Natural killer cell (primary cell): Measurements from ENCODE around the gene P4HB. TPM values are rescaled to one million over a fixed set of nuclear protein-coding genes. Genes with fewer than 3 reads are reported as not detected.

Experiments used
- ATAC-seq, 3 donors: fragments of 150-1000 bp in 2 of 3; fragments of 200-7000 bp in 1 of 3; cut with Tn5 transposase; 1 replicate in 1 of 3; 2 replicates in 2 of 3; pipeline ENCODE4 v1.10.0; 2021; ENCODE audit warnings: mild to moderate bottlenecking in 2 of 3, moderate library complexity in 2 of 3
- DNase-seq, 2 donors: peaks; one replicate each; pipeline versions ENCODE4 v3.0.0 to v3.0.0-alpha.2; 2013 to 2021; ENCODE audit warnings: mixed read lengths in 1 of 2
- H3K27ac ChIP-seq: one replicate; pipeline ENCODE4 v1.5.1; 2013; ENCODE audit warnings: mild to moderate bottlenecking, low read length
- H3K27me3 ChIP-seq: one replicate; pipeline ENCODE4 v1.6.1; 2013; ENCODE audit warnings: low read length; ENCODE audit not compliant: control insufficient read depth, insufficient read depth
- H3K36me3 ChIP-seq: one replicate; pipeline ENCODE4 v1.6.1; 2013; ENCODE audit warnings: low read length; ENCODE audit not compliant: control insufficient read depth, insufficient read depth
- H3K4me1 ChIP-seq: one replicate; pipeline ENCODE4 v1.6.1; 2013; ENCODE audit warnings: low read length; ENCODE audit not compliant: control insufficient read depth, insufficient read depth
- H3K4me3 ChIP-seq: one replicate; pipeline ENCODE4 v1.5.1; 2013; ENCODE audit warnings: low read length
- H3K9me3 ChIP-seq: one replicate; pipeline ENCODE4 v1.6.1; 2013; ENCODE audit warnings: low read length; ENCODE audit not compliant: control insufficient read depth, insufficient read depth
- H3K27ac Mint-ChIP-seq, 2 donors: one replicate each; pipeline ENCODE4 v1.8.0; 2022; ENCODE audit warnings: mild to moderate bottlenecking in 2 of 2, mixed read lengths in 2 of 2, moderate library complexity in 1 of 2
- H3K27me3 Mint-ChIP-seq, 2 donors: one replicate each; pipeline ENCODE4 v1.8.0; 2022; ENCODE audit warnings: low read depth in 2 of 2, mixed read lengths in 2 of 2
- H3K36me3 Mint-ChIP-seq: one replicate; pipeline ENCODE4 v1.8.0; 2022; ENCODE audit warnings: mixed read lengths
- H3K4me1 Mint-ChIP-seq, 2 donors: one replicate each; pipeline ENCODE4 v1.8.0; 2022; ENCODE audit warnings: mixed read lengths in 2 of 2
- H3K4me3 Mint-ChIP-seq: one replicate; pipeline ENCODE4 v1.8.0; 2022; ENCODE audit warnings: mild to moderate bottlenecking, moderate library complexity, mixed read lengths
- H3K9me3 Mint-ChIP-seq, 2 donors: one replicate each; pipeline ENCODE4 v1.8.0; 2022; ENCODE audit warnings: mixed read lengths in 2 of 2
- WGBS: methylation state at CpG from one replicate; pipeline ENCODE4 v1.1.7; 2013; ENCODE audit warnings: missing lambda C conversion rate; ENCODE audit not compliant: insufficient coverage; 5-methylcytosine and 5-hydroxymethylcytosine counted together
- intact Hi-C: fragments of 100-400 bp; cut with micrococcal nuclease; formaldehyde crosslinking; loops from one replicate; pipeline ENCODE4 v1.14.2; 2022
- total RNA-seq, 4 donors: library from RNA; stranded (reverse); fragments of 120-200 nt in 1 of 4; gene quantifications; one replicate each; pipeline versions ENCODE4 v1.2.3 to v1.2.4, GENCODE V29; 2013 to 2022
- TF ChIP-seq, protein P1 (sequence below): fragments of 200-600 bp; IDR thresholded peaks from one replicate; pipeline ENCODE4 v1.8.0; 2022; ENCODE audit warnings: antibody characterized with exemption

Gene P4HB
- total RNA-seq, 3 donors from 2014 or later (not counting 1 experiment from before 2014, with no cell fraction given), result 334 to 468 (median 386) TPM

DNA sequence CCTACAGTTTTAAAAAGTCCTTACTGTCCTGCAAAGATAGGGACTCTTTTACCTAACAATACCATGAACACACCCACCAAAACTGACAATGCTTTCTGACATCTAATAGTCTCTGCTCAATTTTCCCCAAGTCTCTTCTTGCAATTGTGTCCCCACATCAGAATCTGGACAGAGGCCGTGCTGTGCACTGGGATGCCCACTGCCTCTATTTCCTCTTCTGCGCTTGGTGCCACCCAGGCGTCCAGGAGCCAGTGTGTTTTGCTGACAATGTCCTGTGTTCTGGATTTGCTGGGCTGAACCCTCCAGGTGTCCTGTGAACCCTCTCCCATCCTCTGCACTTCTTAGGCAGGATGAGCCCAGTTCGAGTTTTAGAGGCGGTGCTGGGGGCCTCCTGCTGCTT lies 17.2 kb upstream of the P4HB start:
- TF ChIP-seq, protein P1, sequence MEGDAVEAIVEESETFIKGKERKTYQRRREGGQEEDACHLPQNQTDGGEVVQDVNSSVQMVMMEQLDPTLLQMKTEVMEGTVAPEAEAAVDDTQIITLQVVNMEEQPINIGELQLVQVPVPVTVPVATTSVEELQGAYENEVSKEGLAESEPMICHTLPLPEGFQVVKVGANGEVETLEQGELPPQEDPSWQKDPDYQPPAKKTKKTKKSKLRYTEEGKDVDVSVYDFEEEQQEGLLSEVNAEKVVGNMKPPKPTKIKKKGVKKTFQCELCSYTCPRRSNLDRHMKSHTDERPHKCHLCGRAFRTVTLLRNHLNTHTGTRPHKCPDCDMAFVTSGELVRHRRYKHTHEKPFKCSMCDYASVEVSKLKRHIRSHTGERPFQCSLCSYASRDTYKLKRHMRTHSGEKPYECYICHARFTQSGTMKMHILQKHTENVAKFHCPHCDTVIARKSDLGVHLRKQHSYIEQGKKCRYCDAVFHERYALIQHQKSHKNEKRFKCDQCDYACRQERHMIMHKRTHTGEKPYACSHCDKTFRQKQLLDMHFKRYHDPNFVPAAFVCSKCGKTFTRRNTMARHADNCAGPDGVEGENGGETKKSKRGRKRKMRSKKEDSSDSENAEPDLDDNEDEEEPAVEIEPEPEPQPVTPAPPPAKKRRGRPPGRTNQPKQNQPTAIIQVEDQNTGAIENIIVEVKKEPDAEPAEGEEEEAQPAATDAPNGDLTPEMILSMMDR, result no peak
- intact Hi-C loops, result loop anchor here (10.0 kb wide), 1 partner anchor 217 kb away; the partner anchor contains the start of gene FASN
- no peaks in the 10 kb centered on the region for H3K9me3 Mint-ChIP-seq
- Histone ChIP-seq H3K36me3 (peaks cover 5% of the 10 kb centered on the region), H3K9me3 (no peaks in the 10 kb centered on the region), H3K27ac (no peak overlapping the region), H3K27me3 (no peaks in the 10 kb centered on the region), H3K4me3 (no peak overlapping the region), H3K4me1 (peaks cover 4% of the 10 kb centered on the region)
- no peaks in the 10 kb centered on the region for H3K27me3 Mint-ChIP-seq
- no peak overlapping the region for H3K4me3 Mint-ChIP-seq
- peaks cover 5% of the 10 kb centered on the region for H3K36me3 Mint-ChIP-seq
- peaks cover 0 to 6% of the 10 kb centered on the region in 2 donors for H3K4me1 Mint-ChIP-seq
- ATAC-seq (no peak), DNase-seq (no peak)
- WGBS, result 92% methylated on average over 5 of the region's 5 CpGs
- H3K27ac Mint-ChIP-seq, result peak overlapping the region in 1 of 2 donors; percentile 15

DNA sequence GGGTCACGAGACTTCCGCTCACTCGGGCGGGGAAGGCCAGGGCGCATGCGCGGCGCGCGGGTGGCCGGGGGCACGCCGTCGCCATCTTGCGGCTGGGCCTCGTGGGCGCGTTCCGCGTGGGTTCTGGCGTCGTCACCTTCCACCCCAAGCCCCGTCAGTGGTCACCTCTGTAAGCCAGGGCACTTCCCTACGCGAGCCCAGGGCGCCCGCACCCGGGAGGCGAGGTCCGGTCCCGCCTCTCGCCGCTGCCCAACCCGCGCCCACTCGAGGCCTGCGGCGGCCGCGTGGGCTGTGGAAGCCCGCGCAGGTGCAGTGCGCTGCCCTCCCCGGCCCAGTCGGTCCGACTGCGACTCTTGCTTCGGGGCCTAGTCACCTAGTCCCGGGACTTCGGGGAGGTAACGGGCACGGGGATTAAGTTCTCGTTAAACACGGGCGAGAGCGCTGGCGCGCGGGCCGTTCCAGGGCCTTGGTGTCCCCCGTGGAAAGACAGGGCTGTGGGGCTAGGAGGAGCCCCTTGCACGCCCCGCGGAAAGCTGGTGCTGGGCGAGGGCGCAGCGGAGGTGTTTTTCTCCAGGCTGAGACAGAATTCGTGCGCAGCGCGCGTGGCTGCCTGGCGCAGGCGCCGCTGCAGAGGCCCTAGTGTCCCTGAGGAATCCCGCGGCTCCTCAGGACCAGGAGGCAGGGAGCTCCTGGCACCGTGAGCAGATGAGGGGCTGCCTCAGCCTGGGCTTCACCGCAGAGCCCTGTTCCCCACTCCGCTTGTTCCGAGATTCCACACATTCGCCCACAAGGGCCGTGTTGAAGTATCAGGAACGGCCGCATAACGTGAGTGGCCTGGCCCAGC lies 11.3 kb upstream of the P4HB start:
- H3K27ac Mint-ChIP-seq, result peak overlapping the region; percentile 85 to 90

DNA sequence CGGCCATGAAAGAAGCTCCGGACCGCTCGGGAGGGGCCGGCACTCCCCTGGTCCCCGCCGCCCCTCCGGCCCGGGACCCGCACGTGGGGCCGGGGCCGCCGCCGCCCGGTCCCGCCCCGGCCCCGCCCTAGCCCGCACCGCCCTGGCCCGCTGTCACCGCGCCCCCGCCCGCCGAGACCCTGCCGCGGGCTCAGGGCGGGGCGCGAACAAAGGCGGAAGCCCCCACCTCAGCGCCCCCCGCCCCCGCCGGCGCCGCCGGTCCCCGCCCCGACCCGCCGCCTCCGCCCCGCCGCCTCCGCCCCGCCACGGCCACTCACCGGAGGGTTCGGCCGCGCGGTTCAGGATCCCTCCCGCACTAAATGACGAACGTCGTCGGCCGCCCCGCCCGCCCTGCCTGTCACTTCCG lies 10.6 kb upstream of the P4HB start, which contains the start of gene ARHGDIA:
ARHGDIA (minus strand) TSS at position 357 of the 406 bp plus-strand sequence. CDS start 1,407 bp downstream, outside the sequence.
- peak within 1 kb of the TSS; percentile 88 to 90 for H3K27ac Mint-ChIP-seq
- no peaks in the 10 kb centered on the region for H3K27me3 Mint-ChIP-seq
- H3K36me3 Mint-ChIP-seq, result no peaks in the 10 kb centered on the region
- Histone ChIP-seq H3K4me1 (peaks cover 54% of the 10 kb centered on the region), H3K27me3 (no peaks in the 10 kb centered on the region), H3K9me3 (no peaks in the 10 kb centered on the region), H3K27ac (peak within 1 kb of the TSS; percentile 96), H3K4me3 (peak within 1 kb of the TSS; percentile 87), H3K36me3 (peaks cover 25% of the 10 kb centered on the region)
- peaks cover 14 to 40% of the 10 kb centered on the region in 2 donors for H3K4me1 Mint-ChIP-seq
- TF ChIP-seq, protein P1, result no peak
- H3K9me3 Mint-ChIP-seq, result no peaks in the 10 kb centered on the region
- under 1% methylated on average over 64 of the region's 64 CpGs for WGBS
- peak; percentile 63 to 82 (median 74) for ATAC-seq
- intact Hi-C loops, result loop anchor here (1.0 to 10.0 kb wide), 2 partner anchors 10 to 224 kb away; partner anchors contain the start of gene FASN
- peak within 1 kb of the TSS; percentile 88 for H3K4me3 Mint-ChIP-seq
- no peak for DNase-seq

More for the DNA sequence above, 11.3 kb upstream of the P4HB start:
- Mint-ChIP-seq H3K9me3 (no peaks in the 10 kb centered on the region), H3K27me3 (no peaks in the 10 kb centered on the region), H3K4me1 (peaks cover 14 to 40% of the 10 kb centered on the region in 2 donors), H3K4me3 (peak overlapping the region; percentile 88), H3K36me3 (no peaks in the 10 kb centered on the region)
- Histone ChIP-seq H3K9me3 (no peaks in the 10 kb centered on the region), H3K4me3 (peak overlapping the region; percentile 87), H3K36me3 (peaks cover 25% of the 10 kb centered on the region), H3K27ac (peak overlapping the region; percentile 96), H3K4me1 (peaks cover 48% of the 10 kb centered on the region), H3K27me3 (no peaks in the 10 kb centered on the region)
- peak in 2 of 3 donors; percentile 25 to 48 for ATAC-seq
- under 1% methylated on average over 86 of the region's 86 CpGs for WGBS
- intact Hi-C loops, result loop anchor here (10.0 kb wide), 1 partner anchor 223 kb away; the partner anchor contains the start of gene FASN
- peak; percentile 96 to 97 for DNase-seq
- TF ChIP-seq, protein P1, result peak; percentile 38
